ENCODE results near the gene PCBP4. TPM values are rescaled to one million over a fixed set of nuclear protein-coding genes. Genes with fewer than 3 reads are reported as not detected.

PCBP4 gene
- total and polyA plus RNA-seq, 2 donors (not counting 1 experiment from before 2014, with no cell fraction given) = 15.3 to 25.6 TPM

GRCh38 chr3:51941798-51942602 lies 25.3 kb downstream of the PCBP4 start, which contains the start of the genes PARP3 and RRP9:
TSS of gene PARP3 (plus strand) at chr3:51942363. CDS start at chr3:51943356, 993 bp downstream.
TSS of gene RRP9 (minus strand) at chr3:51941904. CDS start at chr3:51941867, 37 bp downstream.
- CTCF ChIA-PET = interaction anchor here (0.7 to 3.4 kb wide), 14 partner anchors 10 to 252 kb away, joined by 3 to 45 read pairs (median 6); partner anchors contain the start of genes ABHD14A, ABHD14B, ACY1 and PCBP4
- DNase-seq = peak; percentile 100
- no peaks in the 10 kb centered on the region for H3K9me3 Mint-ChIP-seq (ENCODE audit: insufficient read depth)
- Histone ChIP-seq H4K20me1 (ENCODE audit: control insufficient read depth, insufficient read depth, low read length, poor library complexity, severe bottlenecking) (no peaks in the 10 kb centered on the region), H3K79me2 (ENCODE audit: control insufficient read depth, insufficient read depth, low read length) (peaks cover 21% of the 10 kb centered on the region), H3K4me1 (ENCODE audit: control insufficient read depth in 2 of 2, insufficient read depth in 2 of 2, low read length in 2 of 2) (peaks cover 22 to 26% of the 10 kb centered on the region in 2 donors), H3K4me2 (replicated peaks; ENCODE audit: low read depth, low read length, poor library complexity, severe bottlenecking) (peak within 1 kb of the TSS; percentile 96), H3K27ac (ENCODE audit: low read length in 2 of 2) (peak within 1 kb of the TSS; percentile 72 to 74), H2AFZ (ENCODE audit: insufficient read depth, low read depth, low read length, poor library complexity, severe bottlenecking) (peak within 1 kb of the TSS; percentile 92), H3K9ac (ENCODE audit: low read length) (peak within 1 kb of the TSS; percentile 79), H3K27me3 (replicated peaks in 1 of 4; ENCODE audit: control extremely low read depth in 1 of 4, control insufficient read depth in 3 of 4, insufficient read depth in 4 of 4, low read length in 3 of 4) (no peaks in the 10 kb centered on the region), H3K36me3 (replicated peaks in 1 of 2; ENCODE audit: control extremely low read depth in 1 of 2, control insufficient read depth in 1 of 2, extremely low read depth in 1 of 2, insufficient read depth in 2 of 2, low read length in 1 of 2) (peaks cover 0 to 26% of the 10 kb centered on the region in 2 experiments), H3K4me3 (ENCODE audit: control extremely low read depth in 1 of 5, extremely low read depth in 1 of 5, insufficient read depth in 1 of 5, low read depth in 2 of 5, low read length in 4 of 5) (peak within 1 kb of the TSS; percentile 43 to 90 (median 88)), H3K9me3 (ENCODE audit: control extremely low read depth in 1 of 3, control insufficient read depth in 2 of 3, insufficient read depth in 1 of 3, low read length in 2 of 3) (no peaks in the 10 kb centered on the region)
- peak; percentile 94 for ATAC-seq (ENCODE audit: low read depth)
- H3K4me3 Mint-ChIP-seq = peak within 1 kb of the TSS; percentile 95
- H3K27me3 Mint-ChIP-seq = no peaks in the 10 kb centered on the region
- TF ChIP-seq EZH2 (IDR thresholded peaks at IDR 0.05; ENCODE audit: borderline replicate concordance, insufficient read depth, low read depth, low read length, poor library complexity, severe bottlenecking) = no peak
- peak; percentile 100 for TF ChIP-seq CTCF (IDR thresholded peaks at IDR 0.05)
- peaks cover 36% of the 10 kb centered on the region for H3K4me1 Mint-ChIP-seq
- under 1% methylated on average over 67 of the region's 67 CpGs for WGBS (ENCODE audit: insufficient coverage)
- POLR2A ChIA-PET = interaction anchor here (0.6 to 2.5 kb wide), 5 partner anchors 28 to 557 kb away, joined by 3 to 13 read pairs (median 6); partner anchors contain the start of genes ABHD14A, ABHD14B, MANF and RPL29
- intact Hi-C loops (cut with micrococcal nuclease) = loop anchor here (1.0 to 5.0 kb wide), 8 partner anchors 32 to 555 kb away; partner anchors contain the start of genes ABHD14B, MANF, POC1A and RPL29
- H3K27ac Mint-ChIP-seq = peak within 1 kb of the TSS; percentile 94

Data from B cell (primary cell).